Right cardiac atrium (tissue), 5 donors: Measurements from ENCODE around the gene IL10RB. TPM values are rescaled to one million over a fixed set of nuclear protein-coding genes. Genes with fewer than 3 reads are reported as not detected.
"Not testable (repeated sequence)": the region's sequence is repeated elsewhere in the genome, so short reads cannot be mapped to it uniquely, and the experiment has no call there.

Experiments
- ATAC-seq, 2 donors: fragments of 200-7000 bp; cut with Tn5 transposase; one replicate each; pipeline versions ENCODE4 v1.8.0 to v1.9.1; 2020; ENCODE audit warnings: moderate library complexity in 2 of 2, mild to moderate bottlenecking in 1 of 2
- DNase-seq, 3 donors: peaks; one replicate each; pipeline ENCODE4 v3.0.0-alpha.2; 2020
- H3K27ac ChIP-seq: one replicate; pipeline ENCODE4 v1.5.1; 2013; ENCODE audit warnings: mild to moderate bottlenecking, low read length, control low read depth, moderate library complexity
- H3K27me3 ChIP-seq: one replicate; pipeline ENCODE4 v1.6.1; 2013; ENCODE audit not compliant: control insufficient read depth, insufficient read depth
- H3K4me1 ChIP-seq: one replicate; pipeline ENCODE4 v1.6.1; 2013; ENCODE audit warnings: low read length; ENCODE audit not compliant: control insufficient read depth, insufficient read depth
- H3K4me3 ChIP-seq: one replicate; pipeline ENCODE4 v1.5.1; 2013; ENCODE audit warnings: low read length, control low read depth
- H3K9me3 ChIP-seq: one replicate; pipeline ENCODE4 v1.6.1; 2013; ENCODE audit warnings: low read length; ENCODE audit not compliant: control insufficient read depth
- WGBS: extraction: QIAGEN DNeasy Blood & Tissue Kit; methylation state at CpG from one replicate; pipeline ENCODE4 v1.1.7; 2013; 5-methylcytosine and 5-hydroxymethylcytosine counted together
- intact Hi-C, 4 donors: fragments of 100-400 bp; cut with DNase I; formaldehyde crosslinking; loops; one replicate each; pipeline versions ENCODE4 v1.11.0 to v1.14.0; 2022 to 2023
- polyA plus RNA-seq: library from polyadenylated mRNA; stranded (reverse); fragments of 200-250 nt; gene quantifications from one replicate; pipeline ENCODE4 v1.2.3, GENCODE V29; 2013
- total RNA-seq, 4 donors: library from RNA; stranded (reverse); fragmentation: NEBNext Ultra II Directional; extraction: Animal tissue kit (Norgen Biotek cat#: 25700); gene quantifications; one replicate each; pipeline ENCODE4 v1.2.1, GENCODE V29; 2021
- donor health status: healthy with polysubstance abuse.
- donor health status: DM: no; HTN: yes; CAD: no.
- donor health status: DM: no; HTN: no; CAD: no.
- donor health status: DM: no; HTN: yes; CAD: no; lungs with severe emphysema.
- donor health status: DM: yes; HTN: yes; CAD: no.

The IL10RB gene
- total and polyA plus RNA-seq, 5 donors, result 9.8 to 11.9 (median 11.5) TPM

DNA sequence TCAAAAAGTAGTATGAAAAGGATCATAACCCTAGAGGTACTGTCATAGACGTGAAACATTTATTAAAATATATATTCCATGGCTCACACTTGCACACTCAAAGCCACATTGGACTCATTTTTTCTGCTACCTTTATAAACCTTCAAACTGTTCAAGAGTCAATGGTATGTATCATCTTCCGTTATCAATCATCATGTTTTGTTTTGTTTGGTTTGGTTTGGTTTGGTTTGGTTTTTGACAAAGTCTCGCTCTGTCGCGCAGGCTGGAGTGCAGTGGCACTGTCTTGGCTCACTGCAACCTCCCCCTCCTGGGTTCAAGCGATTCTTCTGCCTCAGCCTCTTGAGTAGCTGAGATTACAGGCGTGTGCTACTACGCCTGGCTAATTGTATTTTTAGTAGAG lies 34.6 kb upstream of the IL10RB start:
- Histone ChIP-seq H3K4me1 (no peaks in the 10 kb centered on the region), H3K9me3 (no peaks in the 10 kb centered on the region), H3K27me3 (no peaks in the 10 kb centered on the region), H3K4me3 (no peak overlapping the region), H3K27ac (no peak overlapping the region)
- WGBS, result 61% methylated on average over 8 of the region's 8 CpGs
- intact Hi-C loops, result no loop called here
- DNase-seq (no peak), ATAC-seq (no peak)

DNA sequence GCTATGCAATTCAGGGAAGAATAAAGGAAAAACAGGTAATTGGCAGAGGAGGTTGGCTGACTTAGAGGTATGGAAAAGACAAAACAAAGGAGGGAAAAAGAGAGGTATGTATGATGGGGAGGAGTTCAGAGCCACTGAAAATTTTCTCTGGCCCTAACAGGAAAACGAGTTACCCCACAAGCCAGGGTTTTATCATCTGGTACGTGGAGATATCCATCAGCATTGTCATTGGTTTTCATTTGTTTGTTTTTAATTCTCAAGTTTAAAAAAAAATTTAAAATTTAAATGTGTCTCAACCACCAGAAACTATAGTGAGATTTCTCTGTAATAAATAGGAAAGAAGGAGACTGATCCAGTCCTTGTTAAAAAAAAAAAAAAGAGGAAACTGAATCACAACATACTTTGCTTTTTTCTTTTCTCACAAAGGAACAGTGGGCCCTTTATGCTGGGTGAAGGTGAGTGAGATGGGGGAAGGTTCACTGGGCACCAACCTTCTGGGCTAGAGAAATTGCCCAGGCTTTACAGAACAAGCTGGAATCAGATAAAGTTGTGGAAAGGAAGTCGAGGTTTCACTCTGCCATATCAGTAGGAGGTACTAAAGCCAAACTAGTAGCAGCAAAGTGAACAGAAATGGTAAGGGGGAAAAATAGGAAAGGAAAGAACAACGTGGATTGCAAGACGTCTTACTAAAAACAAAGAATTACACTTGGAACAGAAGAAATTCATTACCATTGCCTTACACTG lies 33.7 kb upstream of the IL10RB start:
- Histone ChIP-seq H3K4me1 (peaks cover 4% of the 10 kb centered on the region), H3K27me3 (no peaks in the 10 kb centered on the region), H3K27ac (peak overlapping the region; percentile 13), H3K4me3 (no peak overlapping the region), H3K9me3 (no peaks in the 10 kb centered on the region)
- ATAC-seq (no peak), DNase-seq (no peak)
- intact Hi-C loops, result no loop called here
- WGBS, result 37% methylated on average over 5 of the region's 5 CpGs

DNA sequence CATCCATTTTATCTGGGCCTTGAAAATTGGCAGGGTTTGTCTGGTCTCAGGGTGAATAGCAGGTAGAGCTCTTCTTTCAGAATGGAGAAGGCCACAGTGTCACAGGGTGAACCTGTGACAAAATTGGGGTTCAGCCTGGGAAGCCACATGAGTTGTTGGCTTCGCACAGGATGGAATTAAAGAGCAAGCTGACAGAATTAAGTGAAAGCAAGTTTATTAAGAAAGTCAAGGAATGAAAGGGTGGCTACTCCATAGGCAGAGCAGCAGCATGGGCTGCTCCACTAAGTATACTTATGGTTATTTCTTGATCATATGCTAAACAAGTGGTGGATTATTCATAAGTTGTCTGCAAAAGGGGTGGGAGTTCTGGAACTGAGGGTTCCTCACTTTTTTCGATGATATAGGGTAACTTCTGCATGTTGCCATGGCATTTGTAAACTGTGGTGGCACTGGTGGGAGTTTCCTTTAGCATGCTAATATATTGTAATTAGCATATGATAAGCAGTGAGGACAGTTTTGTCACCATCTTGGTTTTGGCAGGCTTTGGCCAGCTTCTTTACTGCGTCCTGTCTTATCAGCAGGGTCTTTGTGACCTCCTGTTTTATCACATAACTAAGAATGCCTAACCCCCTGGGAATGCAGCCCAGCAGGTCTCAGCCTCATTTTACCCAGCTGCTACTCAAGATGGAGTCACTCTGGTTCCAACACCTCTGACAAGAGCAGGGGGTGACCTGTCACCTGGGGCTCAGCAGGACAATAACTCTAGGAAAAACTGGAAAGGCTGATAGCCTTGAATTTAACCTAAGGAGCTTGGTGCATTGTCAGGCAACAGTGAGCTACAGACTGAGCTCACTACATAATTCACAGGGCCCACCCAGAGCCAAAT lies 31.3 kb upstream of the IL10RB start:
- H3K4me1 ChIP-seq, result peaks cover 7% of the 10 kb centered on the region
- no peaks in the 10 kb centered on the region for H3K27me3 ChIP-seq
- ATAC-seq (no peak), DNase-seq (no peak)
- H3K4me3 ChIP-seq, result no peak overlapping the region
- WGBS, result 74% methylated on average over 3 of the region's 3 CpGs
- H3K9me3 ChIP-seq, result no peaks in the 10 kb centered on the region
- no peak overlapping the region for H3K27ac ChIP-seq
- intact Hi-C loops, result no loop called here

DNA sequence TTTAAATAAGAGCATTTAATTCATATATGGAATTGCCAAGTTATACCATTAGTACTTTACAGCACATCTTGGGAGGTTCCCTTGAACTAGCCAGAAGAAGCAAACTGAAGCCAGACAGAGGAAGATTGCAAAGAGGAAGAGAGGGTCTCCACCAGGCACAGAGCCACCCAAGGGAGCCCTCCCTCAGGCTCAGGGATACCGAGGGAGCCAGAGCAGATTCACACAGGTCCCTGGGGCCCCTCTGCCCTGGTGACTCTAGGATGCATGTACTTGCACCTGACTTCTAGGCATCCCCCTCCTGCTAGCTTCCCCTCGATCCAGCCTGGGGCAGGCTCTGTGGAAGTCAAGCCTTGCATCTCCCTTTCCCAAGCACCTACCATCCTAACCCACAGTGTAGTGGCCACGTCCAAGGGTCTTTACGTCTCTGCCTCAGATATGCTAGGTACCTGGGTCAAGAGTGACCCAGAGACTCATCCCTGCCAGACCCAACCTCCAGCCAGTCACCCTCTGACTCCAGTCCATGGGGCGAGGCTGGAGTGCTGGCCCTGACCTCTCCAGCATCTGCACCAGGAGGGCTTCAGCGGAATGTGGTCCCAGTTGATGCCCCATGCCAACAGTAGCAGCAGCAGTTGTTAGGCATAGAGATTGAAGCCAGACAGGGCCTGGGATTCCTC lies 30.0 kb upstream of the IL10RB start:
- intact Hi-C loops, result no loop called here
- Histone ChIP-seq H3K27me3 (no peaks in the 10 kb centered on the region), H3K27ac (no peak overlapping the region), H3K4me3 (no peak overlapping the region), H3K9me3 (no peaks in the 10 kb centered on the region), H3K4me1 (peaks cover 7% of the 10 kb centered on the region)
- ATAC-seq (peak in 1 of 2 donors; percentile 28), DNase-seq (no peak)
- WGBS, result 96% methylated on average over 6 of the region's 6 CpGs

DNA sequence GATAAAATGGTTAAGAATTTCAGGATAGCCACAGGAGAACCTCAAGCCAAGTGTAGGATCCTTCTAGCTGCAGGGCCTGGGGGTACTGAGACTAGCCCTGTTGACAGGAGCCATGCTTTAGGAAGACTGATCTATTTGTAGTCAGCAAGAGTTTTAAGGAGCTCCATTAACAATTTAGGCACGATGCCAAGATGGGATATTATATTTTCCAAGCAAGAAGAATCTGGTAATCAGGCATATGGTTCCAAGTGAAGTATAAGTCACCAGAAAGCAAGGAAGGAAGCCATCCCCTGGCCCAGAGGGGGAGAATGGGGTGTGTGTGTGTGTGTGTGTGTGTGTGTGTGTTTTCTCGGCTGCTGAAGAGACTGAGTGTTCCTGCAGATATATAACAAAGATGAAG lies 29.4 kb upstream of the IL10RB start:
- DNase-seq (no peak), ATAC-seq (peak in 1 of 2 donors; percentile 36)
- 61% methylated on average over 2 of the region's 2 CpGs for WGBS
- Histone ChIP-seq H3K27ac (no peak overlapping the region), H3K9me3 (no peaks in the 10 kb centered on the region), H3K4me1 (peaks cover 7% of the 10 kb centered on the region), H3K27me3 (no peaks in the 10 kb centered on the region), H3K4me3 (no peak overlapping the region)
- intact Hi-C loops, result no loop called here

DNA sequence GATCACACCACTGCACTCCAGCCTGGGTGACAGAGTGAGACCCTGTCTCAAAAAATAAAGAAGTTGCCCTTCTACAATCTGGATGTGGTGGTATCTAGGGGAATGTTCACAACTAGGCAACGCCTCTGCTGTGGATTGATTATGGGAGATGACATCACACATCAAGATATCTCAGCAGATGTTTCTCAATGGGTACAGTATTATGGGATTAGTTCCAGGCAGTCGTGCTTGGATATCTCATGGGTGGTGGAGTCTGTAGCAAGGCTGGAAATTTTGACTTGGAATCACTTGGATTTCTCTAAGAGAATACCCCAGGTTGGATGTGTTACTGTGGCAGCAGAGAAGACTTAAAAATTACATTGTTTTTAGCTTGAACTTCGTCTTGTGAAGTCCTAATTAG lies 28.7 kb upstream of the IL10RB start:
- intact Hi-C loops, result no loop called here
- Histone ChIP-seq H3K4me1 (peaks cover 7% of the 10 kb centered on the region), H3K9me3 (no peaks in the 10 kb centered on the region), H3K27ac (no peak overlapping the region), H3K4me3 (no peak overlapping the region), H3K27me3 (no peaks in the 10 kb centered on the region)
- no peak for ATAC-seq
- DNase-seq, result no peak
- WGBS, result 77% methylated on average over 3 of the region's 3 CpGs

DNA sequence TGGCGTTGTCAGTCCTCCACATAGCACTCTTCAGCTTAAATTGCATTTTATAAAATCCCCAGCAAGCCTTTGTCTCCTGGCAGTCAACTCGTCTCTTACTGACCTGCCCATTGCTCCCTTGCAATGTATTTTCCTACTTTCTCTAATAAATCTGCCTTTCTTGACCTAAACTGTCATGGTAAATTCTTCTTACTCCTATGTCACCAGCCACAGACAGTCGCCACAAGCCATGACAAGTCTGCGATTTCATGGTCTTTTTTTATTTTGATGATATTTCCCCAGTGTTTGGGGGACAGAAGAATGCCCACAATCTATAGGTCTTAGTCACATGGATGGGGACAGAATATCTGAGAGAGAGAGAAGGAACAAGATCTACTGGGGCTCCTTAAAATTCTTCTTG lies 28.0 kb upstream of the IL10RB start:
- H3K4me3 ChIP-seq, result no peak overlapping the region
- H3K4me1 ChIP-seq, result peaks cover 7% of the 10 kb centered on the region
- 91% methylated on average over 4 of the region's 4 CpGs for WGBS

DNA sequence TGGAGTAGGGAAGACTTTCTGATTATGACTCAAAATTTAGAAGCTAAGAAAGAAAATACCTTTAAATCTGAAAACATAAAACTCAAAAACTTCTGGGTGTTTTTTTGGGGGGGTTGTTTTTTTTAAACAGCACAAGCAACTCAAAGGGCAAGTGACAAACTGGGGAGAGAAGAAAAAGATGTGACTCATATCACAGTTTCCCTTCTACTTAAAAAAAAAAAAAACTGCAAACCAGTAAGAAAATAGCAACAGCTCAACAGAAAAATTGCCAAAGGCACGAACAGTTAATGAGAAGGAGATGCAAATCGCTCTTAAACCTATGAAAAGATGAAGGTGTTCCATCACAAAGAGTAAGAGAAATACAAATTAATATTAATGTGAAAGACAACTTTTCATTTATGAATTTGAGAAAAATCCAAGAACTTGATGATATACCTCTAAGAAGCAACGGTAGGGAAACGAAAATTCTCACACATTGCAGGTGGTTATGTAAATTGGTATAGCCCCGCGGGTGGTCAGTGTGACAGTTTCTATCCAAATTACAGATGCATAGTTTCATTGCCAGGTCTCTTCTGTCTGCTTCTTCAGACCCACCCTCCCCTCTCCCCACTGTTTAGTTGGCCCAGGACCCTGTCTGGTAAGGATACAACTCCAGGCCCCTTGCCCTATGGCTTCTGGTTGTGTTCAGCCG lies 27.5 kb upstream of the IL10RB start:
- H3K27me3 ChIP-seq, result no peaks in the 10 kb centered on the region
- intact Hi-C loops, result no loop called here
- no peaks in the 10 kb centered on the region for H3K9me3 ChIP-seq
- H3K4me1 ChIP-seq, result peaks cover 7% of the 10 kb centered on the region
- 85% methylated on average over 7 of the region's 7 CpGs for WGBS
- DNase-seq, result no peak
- H3K27ac ChIP-seq, result no peak overlapping the region
- H3K4me3 ChIP-seq, result no peak overlapping the region
- no peak for ATAC-seq

More for the DNA sequence above, 28.0 kb upstream of the IL10RB start:
- no peaks in the 10 kb centered on the region for H3K27me3 ChIP-seq
- no peak overlapping the region for H3K27ac ChIP-seq
- ATAC-seq, result no peak
- no peaks in the 10 kb centered on the region for H3K9me3 ChIP-seq
- intact Hi-C loops, result no loop called here
- DNase-seq, result no peak

DNA sequence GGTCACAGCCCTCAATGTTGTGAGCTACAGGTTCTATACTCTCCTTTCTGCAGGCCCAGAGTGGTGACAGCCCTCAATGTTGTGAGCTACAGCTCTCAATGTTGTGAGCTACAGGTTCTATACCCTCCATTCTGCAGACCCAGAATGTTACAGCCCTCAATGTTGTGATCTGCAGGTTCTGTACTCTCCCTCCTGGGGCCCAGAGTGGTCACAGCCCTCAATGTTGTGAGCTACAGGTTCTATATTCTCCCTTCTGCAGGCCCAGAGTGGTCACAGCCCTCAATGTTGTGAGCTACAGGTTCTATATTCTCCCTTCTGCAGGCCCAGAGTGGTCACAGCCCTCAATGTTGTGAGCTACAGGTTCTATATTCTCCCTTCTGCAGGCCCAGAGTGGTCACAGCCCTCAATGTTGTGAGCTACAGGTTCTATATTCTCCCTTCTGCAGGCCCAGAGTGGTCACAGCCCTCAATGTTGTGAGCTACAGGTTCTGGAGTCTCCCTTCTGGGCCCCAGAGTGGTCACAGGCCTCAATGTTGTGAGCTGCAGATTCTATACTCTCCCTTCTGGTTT lies 26.5 kb upstream of the IL10RB start:
- H3K4me3 ChIP-seq, H3K27ac ChIP-seq, H3K9me3 ChIP-seq, ATAC-seq, DNase-seq, H3K27me3 ChIP-seq: not testable (repeated sequence)
- intact Hi-C loops, result loop anchor here in 1 of 4 donors (10.0 kb wide), 1 partner anchor 95 kb away; no protein-coding TSS in a partner anchor
- peaks cover 11% of the 10 kb centered on the region for H3K4me1 ChIP-seq

DNA sequence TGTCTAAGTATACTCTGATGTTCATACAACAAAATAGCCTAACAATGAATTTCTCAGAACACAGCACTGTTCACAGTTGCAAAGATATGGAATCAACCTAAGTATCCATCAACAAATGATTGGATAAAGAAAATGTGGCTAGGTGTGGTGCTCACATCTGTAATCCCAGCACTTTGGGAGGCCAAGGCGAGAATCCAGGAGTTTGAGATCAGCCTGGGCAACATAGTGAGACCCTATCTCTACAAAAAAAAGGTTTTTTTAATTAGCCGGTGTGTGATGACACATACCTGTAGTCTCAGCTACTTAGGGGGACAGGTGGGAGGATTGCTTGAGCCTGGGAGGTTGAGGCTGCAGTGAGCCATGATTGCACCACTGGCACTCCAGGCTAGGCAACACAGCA lies 25.8 kb upstream of the IL10RB start:
- DNase-seq (no peak), ATAC-seq (no peak)
- Histone ChIP-seq H3K27me3 (no peaks in the 10 kb centered on the region), H3K4me1 (peaks cover 11% of the 10 kb centered on the region), H3K9me3 (no peaks in the 10 kb centered on the region), H3K4me3 (no peak overlapping the region), H3K27ac (no peak overlapping the region)
- intact Hi-C loops, result loop anchor here in 1 of 4 donors (10.0 kb wide), 1 partner anchor 94 kb away; no protein-coding TSS in a partner anchor
- 100% methylated on average over 2 of the region's 2 CpGs for WGBS
